Ascending aorta (tissue), 2 donors: ENCODE measurements around the gene CERS2. TPM values are rescaled to one million over a fixed set of nuclear protein-coding genes. Genes with fewer than 3 reads are reported as not detected.

Source experiments
- DNase-seq, 2 donors: peaks; one replicate each; pipeline ENCODE4 v3.0.0-alpha.2; 2019; ENCODE audit warnings: low spot score in 2 of 2
- H3K27ac ChIP-seq, 2 donors: fragments of 200-600 bp; sonication (generic); one replicate each; pipeline ENCODE4 v1.5.1; 2016 to 2017; ENCODE audit warnings: mild to moderate bottlenecking in 1 of 2
- H3K27me3 ChIP-seq: fragments of 200-600 bp; sonication (generic); one replicate; pipeline ENCODE4 v1.5.1; 2017
- H3K36me3 ChIP-seq, 2 donors: fragments of 200-600 bp; sonication (generic); one replicate each; pipeline ENCODE4 v1.5.1; 2016
- H3K4me1 ChIP-seq, 2 donors: fragments of 200-600 bp; sonication (generic); one replicate each; pipeline ENCODE4 v1.5.1; 2016 to 2017; ENCODE audit warnings: mild to moderate bottlenecking in 1 of 2
- H3K4me3 ChIP-seq, 2 donors: fragments of 200-600 bp; sonication (generic); one replicate each; pipeline ENCODE4 v1.5.1; 2016 to 2017; ENCODE audit warnings: mild to moderate bottlenecking in 1 of 2
- H3K9me3 ChIP-seq, 2 donors: fragments of 200-600 bp; sonication (generic); one replicate each; pipeline ENCODE4 v1.5.1; 2016
- intact Hi-C: fragments of 100-400 bp; cut with DNase I; formaldehyde crosslinking; loops from one replicate; pipeline ENCODE4 v1.15.1; 2023
- total RNA-seq: library from RNA; depleted of rRNA; stranded (reverse); fragments of >200 nt; gene quantifications from one replicate; pipeline ENCODE4 v1.1.0, GENCODE V29; 2016
- TF ChIP-seq, protein P1 (sequence below), 3 experiments: fragments of 200-600 bp in 2 of 3; fragments of 450-650 bp in 1 of 3; sonication (generic) in 2 of 3; IDR thresholded peaks; one replicate each; pipeline ENCODE4 v1.5.1; 2016 to 2019; ENCODE audit warnings: antibody characterized with exemption in 3 of 3, mild to moderate bottlenecking in 1 of 3, moderate library complexity in 1 of 3

The CERS2 gene
- total RNA-seq, 1 donor from 2014 or later, result 114 TPM

DNA sequence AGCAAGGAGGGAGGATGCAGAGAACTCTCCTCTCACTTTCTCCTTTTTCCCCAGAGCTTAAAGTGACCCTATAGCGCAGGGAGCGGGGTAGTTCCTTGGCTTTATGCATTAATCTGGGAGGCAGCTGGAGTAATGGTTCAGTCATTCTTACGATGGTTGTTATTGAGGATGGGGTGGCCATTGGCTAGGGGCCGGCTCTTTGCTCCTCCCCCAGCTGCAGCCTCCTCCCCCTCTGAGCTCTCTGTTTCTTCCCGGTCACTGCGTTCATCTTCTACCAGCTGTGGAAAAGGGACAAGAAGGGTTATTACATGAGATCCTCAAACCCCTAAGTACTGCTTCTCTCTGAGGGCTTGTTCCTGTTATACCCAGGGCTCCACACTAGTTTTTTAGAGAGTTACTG, 8.6 kb downstream of the CERS2 start:
- Histone ChIP-seq H3K4me3 (no peak overlapping the region), H3K4me1 (peaks cover 0 to 14% of the 10 kb centered on the region in 2 donors), H3K36me3 (peaks cover 76 to 80% of the 10 kb centered on the region in 2 donors), H3K27ac (no peak overlapping the region), H3K27me3 (no peaks in the 10 kb centered on the region), H3K9me3 (no peaks in the 10 kb centered on the region)
- TF ChIP-seq, protein P1, sequence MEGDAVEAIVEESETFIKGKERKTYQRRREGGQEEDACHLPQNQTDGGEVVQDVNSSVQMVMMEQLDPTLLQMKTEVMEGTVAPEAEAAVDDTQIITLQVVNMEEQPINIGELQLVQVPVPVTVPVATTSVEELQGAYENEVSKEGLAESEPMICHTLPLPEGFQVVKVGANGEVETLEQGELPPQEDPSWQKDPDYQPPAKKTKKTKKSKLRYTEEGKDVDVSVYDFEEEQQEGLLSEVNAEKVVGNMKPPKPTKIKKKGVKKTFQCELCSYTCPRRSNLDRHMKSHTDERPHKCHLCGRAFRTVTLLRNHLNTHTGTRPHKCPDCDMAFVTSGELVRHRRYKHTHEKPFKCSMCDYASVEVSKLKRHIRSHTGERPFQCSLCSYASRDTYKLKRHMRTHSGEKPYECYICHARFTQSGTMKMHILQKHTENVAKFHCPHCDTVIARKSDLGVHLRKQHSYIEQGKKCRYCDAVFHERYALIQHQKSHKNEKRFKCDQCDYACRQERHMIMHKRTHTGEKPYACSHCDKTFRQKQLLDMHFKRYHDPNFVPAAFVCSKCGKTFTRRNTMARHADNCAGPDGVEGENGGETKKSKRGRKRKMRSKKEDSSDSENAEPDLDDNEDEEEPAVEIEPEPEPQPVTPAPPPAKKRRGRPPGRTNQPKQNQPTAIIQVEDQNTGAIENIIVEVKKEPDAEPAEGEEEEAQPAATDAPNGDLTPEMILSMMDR (IDR thresholded peaks at IDR 0.05), result no peak
- no peak for DNase-seq
- intact Hi-C loops, result no loop called here

DNA sequence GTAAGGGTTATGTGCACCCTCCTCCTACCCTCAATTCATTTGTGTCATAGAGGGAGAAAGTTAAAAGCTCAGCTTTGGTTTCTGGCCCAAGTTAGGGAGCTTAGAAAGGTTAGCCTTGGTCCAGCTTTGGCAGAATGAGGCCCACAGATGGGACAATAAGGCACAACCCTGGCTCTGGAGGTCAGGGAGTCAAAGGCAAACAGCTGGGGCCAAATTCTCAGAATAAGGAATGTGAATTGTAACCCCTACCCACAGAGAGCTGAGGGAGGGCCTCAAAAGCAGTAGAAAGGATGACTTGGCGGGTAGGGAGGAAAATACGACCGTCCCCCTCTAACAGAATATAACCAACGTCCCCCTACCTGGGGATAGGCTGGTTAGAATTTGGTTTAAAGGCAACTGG, 9.0 kb downstream of the CERS2 start:
- TF ChIP-seq, protein P1 (IDR thresholded peaks at IDR 0.05), result no peak
- intact Hi-C loops, result no loop called here
- Histone ChIP-seq H3K27ac (no peak overlapping the region), H3K36me3 (peaks cover 79 to 84% of the 10 kb centered on the region in 2 donors), H3K27me3 (no peaks in the 10 kb centered on the region), H3K4me3 (no peak overlapping the region), H3K9me3 (no peaks in the 10 kb centered on the region), H3K4me1 (peaks cover 0 to 10% of the 10 kb centered on the region in 2 donors)
- no peak for DNase-seq

DNA sequence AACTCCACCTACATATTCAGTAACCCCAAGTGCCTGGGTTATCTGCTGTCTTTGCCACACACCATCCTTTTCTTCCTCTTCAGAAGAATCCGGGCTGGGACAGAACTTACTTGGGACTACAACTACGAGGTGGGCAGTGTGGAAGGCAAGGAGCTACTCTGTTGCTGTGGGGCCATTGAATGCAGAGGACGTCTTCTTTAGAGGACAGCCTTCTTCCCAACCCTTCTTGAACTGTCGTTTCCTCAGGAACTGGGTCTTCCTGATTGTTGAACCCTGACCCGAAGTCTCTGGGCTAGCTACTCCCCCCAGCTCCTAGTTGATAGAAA, 10.5 kb downstream of the CERS2 start:
- no peaks in the 10 kb centered on the region for H3K9me3 ChIP-seq
- H3K27ac ChIP-seq, result no peak overlapping the region
- no peak overlapping the region for H3K4me3 ChIP-seq
- TF ChIP-seq, protein P1 (IDR thresholded peaks at IDR 0.05), result no peak
- peaks cover 92 to 98% of the 10 kb centered on the region in 2 donors for H3K36me3 ChIP-seq
- intact Hi-C loops, result no loop called here
- no peaks in the 10 kb centered on the region for H3K4me1 ChIP-seq
- DNase-seq, result no peak
- no peaks in the 10 kb centered on the region for H3K27me3 ChIP-seq

DNA sequence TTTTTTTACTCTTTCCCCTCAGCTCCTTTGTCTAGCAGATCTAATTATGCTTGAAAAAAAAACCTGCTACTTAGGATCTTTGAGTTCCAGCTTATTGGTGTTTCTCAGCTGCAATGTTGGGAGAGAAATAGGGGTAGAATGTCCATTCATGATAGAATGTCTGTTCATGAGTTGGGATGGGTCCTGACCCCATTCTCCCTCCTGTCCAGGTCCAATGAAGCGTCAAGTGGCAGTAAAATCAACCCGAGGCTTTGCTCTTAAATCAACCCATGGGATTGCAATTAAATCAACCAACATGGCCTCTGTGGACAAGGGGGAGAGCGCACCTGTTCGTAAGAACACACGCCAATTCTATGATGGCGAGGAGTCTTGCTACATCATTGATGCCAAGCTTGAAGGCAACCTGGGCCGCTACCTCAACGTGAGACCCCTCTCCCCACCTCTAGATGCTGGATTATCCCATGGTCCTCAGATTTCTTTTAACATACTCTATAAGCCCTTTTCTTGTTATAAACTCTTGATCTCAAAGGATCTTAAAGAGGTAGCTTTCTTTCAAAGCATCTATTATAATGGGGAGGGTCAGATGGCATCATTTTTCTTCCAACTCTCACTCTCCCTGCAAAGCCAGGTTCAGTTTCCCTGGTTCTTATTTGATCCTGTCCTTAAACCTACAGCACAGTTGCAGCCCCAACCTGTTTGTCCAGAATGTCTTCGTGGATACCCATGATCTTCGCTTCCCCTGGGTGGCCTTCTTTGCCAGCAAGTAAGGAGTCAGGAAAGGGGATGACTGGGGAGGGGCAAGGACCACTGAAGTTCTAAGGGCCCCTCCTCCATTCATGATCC, 11.1 kb downstream of the CERS2 start:
- TF ChIP-seq, protein P1 (IDR thresholded peaks at IDR 0.05), result no peak
- no peaks in the 10 kb centered on the region for H3K4me1 ChIP-seq
- no peak overlapping the region for H3K27ac ChIP-seq
- no peaks in the 10 kb centered on the region for H3K27me3 ChIP-seq
- H3K4me3 ChIP-seq, result no peak overlapping the region
- intact Hi-C loops, result no loop called here
- no peaks in the 10 kb centered on the region for H3K9me3 ChIP-seq
- DNase-seq, result no peak
- peaks cover 89 to 98% of the 10 kb centered on the region in 2 donors for H3K36me3 ChIP-seq

DNA sequence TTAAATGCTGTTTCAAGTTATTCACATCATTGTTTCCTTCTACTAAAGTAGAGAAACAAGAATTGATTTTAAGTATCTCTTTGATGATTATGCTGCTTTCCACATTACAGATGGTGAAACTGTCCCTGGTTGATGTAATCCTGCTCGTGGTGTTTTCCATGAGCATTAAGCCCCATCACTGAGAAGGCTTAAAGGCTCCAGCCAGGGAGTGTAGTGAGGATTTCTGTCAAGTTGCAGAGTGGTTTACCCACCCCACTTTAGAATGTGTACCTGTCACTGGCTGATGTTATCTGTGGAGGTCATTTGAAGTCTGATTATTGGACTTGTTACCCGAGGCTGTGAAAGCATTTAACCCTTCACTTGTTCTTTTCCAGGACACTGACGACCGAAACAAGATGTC, 12.9 kb downstream of the CERS2 start:
- Histone ChIP-seq H3K27me3 (no peaks in the 10 kb centered on the region), H3K9me3 (no peaks in the 10 kb centered on the region), H3K36me3 (peaks cover 80 to 96% of the 10 kb centered on the region in 2 donors), H3K4me1 (no peaks in the 10 kb centered on the region), H3K27ac (peak overlapping the region in 1 of 2 donors; percentile 23), H3K4me3 (no peak overlapping the region)
- intact Hi-C loops, result no loop called here
- TF ChIP-seq, protein P1 (IDR thresholded peaks at IDR 0.05), result no peak
- no peak for DNase-seq
